GM12878 (cell line): Measurements from ENCODE around the gene SCARF2. TPM values are rescaled to one million over a fixed set of nuclear protein-coding genes. Genes with fewer than 3 reads are reported as not detected.

Experiments
- CUX1 ChIP-seq: IDR thresholded peaks from 2 replicates; pipeline ENCODE4 v1.6.1; 2012; ENCODE audit warnings: improper control_type of control experiment, low read depth, low read length; ENCODE audit not compliant: insufficient replicate concordance
- MTA2 ChIP-seq: fragments of 450-650 bp; IDR thresholded peaks from 2 replicates; pipeline ENCODE4 v1.6.1; 2016; ENCODE audit warnings: low read depth, mild to moderate bottlenecking, moderate library complexity
- MYC ChIP-seq: IDR thresholded peaks from 2 replicates; pipeline ENCODE4 v1.6.1; 2011; ENCODE audit warnings: mild to moderate bottlenecking, low read length, moderate library complexity, inconsistent platforms; ENCODE audit not compliant: insufficient read depth, insufficient replicate concordance, insufficient read length, severe bottlenecking
- NFYA ChIP-seq: IDR thresholded peaks from 2 replicates; pipeline ENCODE4 v1.6.1; 2011; ENCODE audit warnings: low read depth, mild to moderate bottlenecking, low read length, improper control_type of control experiment, borderline replicate concordance
- SREBF2 ChIP-seq: IDR thresholded peaks from 2 replicates; pipeline ENCODE4 v1.6.1; 2012; ENCODE audit warnings: mild to moderate bottlenecking, low read length
- SRF ChIP-seq, 2 experiments: IDR thresholded peaks; 2 replicates each; pipeline ENCODE4 v1.6.1; 2011; ENCODE audit warnings: low read depth in 2 of 2, low read length in 2 of 2, mild to moderate bottlenecking in 1 of 2, moderate library complexity in 1 of 2
- polyA plus RNA-seq, 11 experiments: library from polyadenylated mRNA; depleted of rRNA in 4 of 11; unstranded in 6 of 11; stranded (reverse) in 5 of 11; fragments of >200 nt; fragmentation: Nextera tagmentation in 4 of 11; fragmentation: Illumina TruSeq in 1 of 11; extraction: Ambion mirVana in 4 of 11; extraction: Trizol in 1 of 11; gene quantifications; 1 replicate in 1 of 11; 2 replicates in 10 of 11; pipeline versions ENCODE4 v1.2.1 to v1.2.3, GENCODE V29; 2011 to 2016; ENCODE audit warnings: inconsistent platforms in 2 of 11, missing spikeins in 2 of 11, low read depth in 1 of 11
- total RNA-seq, 4 experiments: library from RNA; depleted of rRNA in 3 of 4; stranded (reverse); fragments of >200 nt in 3 of 4; fragmentation: Illumina TruSeq in 1 of 4; extraction: Trizol in 1 of 4; gene quantifications; 2 replicates each; pipeline versions ENCODE4 v1.2.1 to v1.2.3, GENCODE V29; 2013 to 2021

Gene SCARF2
- total and polyA plus RNA-seq, 10 of the 15 experiments (the other 5 are each of a cell fraction or from before 2014, with no cell fraction given) = 0.01 to 0.74 (median 0.17) TPM; not detected in 5

DNA sequence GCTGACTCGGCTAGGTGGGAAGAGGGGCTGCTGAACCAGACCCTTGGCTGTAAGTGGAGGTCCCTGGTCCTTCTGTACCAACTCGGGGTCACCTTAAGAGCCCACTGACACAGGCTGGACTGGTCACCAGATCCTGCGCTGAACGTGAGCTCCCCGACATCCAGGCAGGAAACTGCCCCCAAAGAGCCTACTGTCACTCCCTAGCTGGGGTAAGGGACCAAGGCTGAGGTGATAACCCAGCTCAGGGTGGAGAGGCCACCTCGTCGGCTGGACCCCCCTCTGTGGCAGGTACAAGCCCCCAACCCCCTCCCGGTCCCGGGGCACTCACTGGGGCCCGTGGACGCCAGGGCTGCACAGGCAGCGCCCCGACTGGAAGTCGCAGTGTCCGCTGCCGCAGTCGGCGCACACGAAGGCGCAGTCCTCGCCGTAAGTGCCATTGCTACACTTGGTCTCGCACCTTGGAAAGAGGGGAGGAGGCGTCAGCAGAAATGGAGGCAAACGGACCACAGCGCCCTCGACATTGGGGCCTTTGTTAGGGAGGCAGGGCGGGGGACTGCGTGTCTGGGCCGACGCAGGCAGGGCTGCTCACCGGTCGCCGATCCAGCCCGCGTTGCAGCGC, 7.4 kb downstream of the SCARF2 start (continued):
- TF ChIP-seq CUX1 (no peak), MTA2 (no peak), SRF (IDR thresholded peaks at IDR 0.05; ENCODE audit: low read depth in 2 of 2, low read length in 2 of 2) (no peak), NFYA (no peak), MYC (no peak), SREBF2 (no peak)
